B cell (primary cell): ENCODE data around the gene PYM1.

Source experiments
- EZH2 ChIP-seq: IDR thresholded peaks from 2 replicates; pipeline ENCODE4 v1.6.1; 2012; ENCODE audit warnings: borderline replicate concordance, low read depth, mild to moderate bottlenecking, moderate library complexity, low read length; ENCODE audit not compliant: insufficient read depth, poor library complexity, severe bottlenecking
- TF ChIP-seq, protein P1 (sequence below): fragments of 200-600 bp; IDR thresholded peaks from one replicate; pipeline ENCODE4 v1.8.0; 2022; ENCODE audit warnings: antibody characterized with exemption, mild to moderate bottlenecking

DNA sequence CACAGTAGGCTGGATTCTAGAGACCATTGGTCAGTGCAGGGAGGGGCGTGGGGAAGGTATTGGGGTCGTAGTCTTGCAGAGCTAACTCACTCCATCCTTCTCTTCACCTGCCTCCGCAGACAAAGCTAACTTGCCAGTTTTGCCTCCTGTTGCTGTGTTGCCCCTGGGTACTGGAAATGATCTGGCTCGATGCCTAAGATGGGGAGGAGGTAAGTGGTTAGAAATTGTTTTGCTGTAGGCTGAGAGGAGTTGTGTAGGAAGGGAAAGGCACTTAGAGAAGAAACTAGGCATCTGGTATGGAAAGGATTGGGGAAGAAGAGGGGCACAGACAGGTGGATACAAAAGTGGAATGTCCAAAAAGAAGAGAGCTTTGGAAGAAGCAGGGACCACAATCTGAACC, 14.4 kb upstream of the PYM1 start:
- TF ChIP-seq, protein P1, sequence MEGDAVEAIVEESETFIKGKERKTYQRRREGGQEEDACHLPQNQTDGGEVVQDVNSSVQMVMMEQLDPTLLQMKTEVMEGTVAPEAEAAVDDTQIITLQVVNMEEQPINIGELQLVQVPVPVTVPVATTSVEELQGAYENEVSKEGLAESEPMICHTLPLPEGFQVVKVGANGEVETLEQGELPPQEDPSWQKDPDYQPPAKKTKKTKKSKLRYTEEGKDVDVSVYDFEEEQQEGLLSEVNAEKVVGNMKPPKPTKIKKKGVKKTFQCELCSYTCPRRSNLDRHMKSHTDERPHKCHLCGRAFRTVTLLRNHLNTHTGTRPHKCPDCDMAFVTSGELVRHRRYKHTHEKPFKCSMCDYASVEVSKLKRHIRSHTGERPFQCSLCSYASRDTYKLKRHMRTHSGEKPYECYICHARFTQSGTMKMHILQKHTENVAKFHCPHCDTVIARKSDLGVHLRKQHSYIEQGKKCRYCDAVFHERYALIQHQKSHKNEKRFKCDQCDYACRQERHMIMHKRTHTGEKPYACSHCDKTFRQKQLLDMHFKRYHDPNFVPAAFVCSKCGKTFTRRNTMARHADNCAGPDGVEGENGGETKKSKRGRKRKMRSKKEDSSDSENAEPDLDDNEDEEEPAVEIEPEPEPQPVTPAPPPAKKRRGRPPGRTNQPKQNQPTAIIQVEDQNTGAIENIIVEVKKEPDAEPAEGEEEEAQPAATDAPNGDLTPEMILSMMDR, result no peak
- no peak for TF ChIP-seq EZH2
